HG02678 (cell line): Measurements from ENCODE around the gene SYCE1.

ENCODE experiments used
- ATAC-seq: cut with Tn5 transposase; IDR thresholded peaks from one replicate; pipeline ENCODE4 v1.9.1; 2021; ENCODE audit warnings: mild to moderate bottlenecking, moderate library complexity; ENCODE audit not compliant: unreplicated experiment

The SYCE1 gene

GRCh38 chr10:133516057-133516456 lies 49.3 kb downstream of the SYCE1 start:
- ATAC-seq: no peak

GRCh38 chr10:133515471-133515870 lies 49.9 kb downstream of the SYCE1 start:
- ATAC-seq: no peak

- no peak for ATAC-seq
These were observed 53.4 kb downstream of the SYCE1 start for GRCh38 chr10:133511907-133512528.

GRCh38 chr10:133511408-133511807 lies 54.0 kb downstream of the SYCE1 start:
- ATAC-seq: no peak

GRCh38 chr10:133509700-133510099 lies 55.7 kb downstream of the SYCE1 start:
- no peak for ATAC-seq
